Neural crest cell (in vitro differentiated cells): ENCODE results near the gene TENT4B. TPM values are rescaled to one million over a fixed set of nuclear protein-coding genes. Genes with fewer than 3 reads are reported as not detected.

ENCODE experiments used
- DNase-seq: peaks from one replicate; pipeline ENCODE4 v3.0.0; 2021; ENCODE audit warnings: low read depth, mixed read lengths, low spot score
- H3K27ac Mint-ChIP-seq: one replicate; pipeline ENCODE4 v1.8.0; 2021; ENCODE audit warnings: mild to moderate bottlenecking, mixed read lengths; ENCODE audit not compliant: unreplicated experiment
- H3K27me3 Mint-ChIP-seq: 2 replicates; pipeline ENCODE4 v1.8.0; 2021; ENCODE audit warnings: low read depth, mild to moderate bottlenecking, mixed read lengths
- H3K36me3 Mint-ChIP-seq: 2 replicates; pipeline ENCODE4 v1.8.0; 2021; ENCODE audit warnings: low read depth, mild to moderate bottlenecking, mixed read lengths
- H3K4me1 Mint-ChIP-seq: 2 replicates; pipeline ENCODE4 v1.8.0; 2021; ENCODE audit warnings: mixed read lengths
- H3K4me3 Mint-ChIP-seq: one replicate; pipeline ENCODE4 v1.8.0; 2021; ENCODE audit warnings: mild to moderate bottlenecking, mixed read lengths
- H3K9me3 Mint-ChIP-seq: 2 replicates; pipeline ENCODE4 v1.8.0; 2021; ENCODE audit warnings: mixed read lengths
- total RNA-seq: library from RNA; stranded (reverse); gene quantifications from 2 replicates; pipeline ENCODE4 v1.2.1, GENCODE V29; 2021
- TF ChIP-seq, protein P1 (sequence below): fragments of 200-600 bp; sonication (generic); conservative IDR thresholded peaks from 2 replicates; pipeline ENCODE4 v1.5.0; 2021; ENCODE audit warnings: antibody characterized with exemption, mild to moderate bottlenecking

TENT4B gene
- total RNA-seq, 1 donor from 2014 or later, result 12.5 TPM

DNA sequence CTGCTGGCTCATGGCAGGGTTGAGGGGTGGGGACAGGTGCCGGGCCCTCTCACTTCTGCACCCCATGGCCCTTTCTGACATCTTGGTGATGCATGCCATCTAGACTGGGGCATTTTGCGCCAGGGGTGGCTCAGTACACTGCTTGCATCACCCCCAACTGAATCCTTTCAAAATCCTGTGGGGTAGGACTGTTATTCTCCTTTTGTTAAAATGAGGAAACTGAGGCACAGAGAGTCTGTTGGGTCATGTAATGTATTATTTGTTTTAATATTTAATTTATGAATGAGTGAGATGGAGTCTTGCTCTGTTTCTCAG lies 123.2 kb downstream of the TENT4B start:
- Mint-ChIP-seq H3K9me3 (peaks cover 3% of the 10 kb centered on the region), H3K27ac (no peak overlapping the region), H3K4me1 (peaks cover 10% of the 10 kb centered on the region), H3K4me3 (no peak overlapping the region), H3K27me3 (no peaks in the 10 kb centered on the region), H3K36me3 (no peaks in the 10 kb centered on the region)
- TF ChIP-seq, protein P1, sequence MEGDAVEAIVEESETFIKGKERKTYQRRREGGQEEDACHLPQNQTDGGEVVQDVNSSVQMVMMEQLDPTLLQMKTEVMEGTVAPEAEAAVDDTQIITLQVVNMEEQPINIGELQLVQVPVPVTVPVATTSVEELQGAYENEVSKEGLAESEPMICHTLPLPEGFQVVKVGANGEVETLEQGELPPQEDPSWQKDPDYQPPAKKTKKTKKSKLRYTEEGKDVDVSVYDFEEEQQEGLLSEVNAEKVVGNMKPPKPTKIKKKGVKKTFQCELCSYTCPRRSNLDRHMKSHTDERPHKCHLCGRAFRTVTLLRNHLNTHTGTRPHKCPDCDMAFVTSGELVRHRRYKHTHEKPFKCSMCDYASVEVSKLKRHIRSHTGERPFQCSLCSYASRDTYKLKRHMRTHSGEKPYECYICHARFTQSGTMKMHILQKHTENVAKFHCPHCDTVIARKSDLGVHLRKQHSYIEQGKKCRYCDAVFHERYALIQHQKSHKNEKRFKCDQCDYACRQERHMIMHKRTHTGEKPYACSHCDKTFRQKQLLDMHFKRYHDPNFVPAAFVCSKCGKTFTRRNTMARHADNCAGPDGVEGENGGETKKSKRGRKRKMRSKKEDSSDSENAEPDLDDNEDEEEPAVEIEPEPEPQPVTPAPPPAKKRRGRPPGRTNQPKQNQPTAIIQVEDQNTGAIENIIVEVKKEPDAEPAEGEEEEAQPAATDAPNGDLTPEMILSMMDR, result no peak
- DNase-seq, result no peak

DNA sequence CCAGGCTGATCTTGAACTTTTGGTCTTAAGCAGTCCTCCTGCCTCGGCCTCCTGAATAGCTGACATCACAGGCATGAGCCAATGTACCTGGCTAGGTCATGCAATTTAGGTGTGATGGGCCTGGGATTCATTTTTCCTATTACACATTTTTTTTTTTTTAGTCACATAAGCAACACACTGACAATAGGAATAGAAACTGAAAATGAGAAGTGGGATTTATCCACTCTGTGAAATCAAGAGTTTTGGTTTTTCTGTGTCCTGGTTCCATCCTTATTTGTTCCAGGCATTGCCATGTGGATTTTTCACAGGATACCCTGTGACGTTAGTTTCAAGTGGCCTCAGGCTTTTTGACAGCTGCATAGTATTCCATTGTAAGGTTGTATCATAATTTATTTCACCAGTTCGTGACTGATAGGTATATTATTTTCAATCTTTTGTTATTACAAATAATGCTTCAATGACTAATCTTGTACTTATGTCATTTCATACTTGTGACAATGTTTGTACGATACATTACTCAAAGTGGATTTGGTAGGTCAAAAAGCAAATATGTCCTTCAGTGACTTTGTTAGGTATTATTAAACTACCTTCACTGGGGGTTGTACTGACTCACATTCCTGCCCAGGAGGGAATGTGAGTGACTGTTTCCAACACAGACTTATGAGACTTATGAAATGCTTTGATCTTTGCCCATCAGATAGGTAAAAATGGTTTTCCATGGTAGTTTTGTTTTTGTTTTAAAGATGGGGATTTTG lies 123.9 kb downstream of the TENT4B start:
- H3K36me3 Mint-ChIP-seq, result no peaks in the 10 kb centered on the region
- TF ChIP-seq, protein P1, result no peak
- no peaks in the 10 kb centered on the region for H3K27me3 Mint-ChIP-seq
- H3K27ac Mint-ChIP-seq, result no peak overlapping the region
- H3K9me3 Mint-ChIP-seq, result peaks cover 3% of the 10 kb centered on the region
- H3K4me1 Mint-ChIP-seq, result peaks cover 10% of the 10 kb centered on the region
- H3K4me3 Mint-ChIP-seq, result no peak overlapping the region
- no peak for DNase-seq

DNA sequence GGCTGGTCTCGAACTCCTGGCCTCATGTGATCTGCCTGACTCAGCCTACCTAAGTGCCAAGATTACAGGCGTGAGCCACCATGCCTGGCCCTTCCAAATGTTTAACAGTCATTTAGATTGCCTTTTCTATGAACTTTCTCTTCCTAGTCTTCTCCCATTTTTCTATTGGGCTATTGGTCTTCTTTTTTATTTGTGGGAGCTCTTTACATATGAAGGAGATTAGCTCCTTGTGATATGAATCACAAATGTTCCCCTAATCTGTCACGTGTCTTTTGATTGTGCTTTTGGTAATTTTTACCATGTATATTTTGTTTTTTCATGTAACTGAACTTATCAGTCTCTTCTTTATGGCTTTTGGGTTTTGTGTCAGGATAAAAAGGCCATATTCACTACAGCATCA lies 125.1 kb downstream of the TENT4B start:
- Mint-ChIP-seq H3K27ac (no peak overlapping the region), H3K27me3 (no peaks in the 10 kb centered on the region), H3K36me3 (no peaks in the 10 kb centered on the region), H3K4me1 (peaks cover 2% of the 10 kb centered on the region), H3K4me3 (no peak overlapping the region), H3K9me3 (peaks cover 3% of the 10 kb centered on the region)
- TF ChIP-seq, protein P1, result no peak
- no peak for DNase-seq

DNA sequence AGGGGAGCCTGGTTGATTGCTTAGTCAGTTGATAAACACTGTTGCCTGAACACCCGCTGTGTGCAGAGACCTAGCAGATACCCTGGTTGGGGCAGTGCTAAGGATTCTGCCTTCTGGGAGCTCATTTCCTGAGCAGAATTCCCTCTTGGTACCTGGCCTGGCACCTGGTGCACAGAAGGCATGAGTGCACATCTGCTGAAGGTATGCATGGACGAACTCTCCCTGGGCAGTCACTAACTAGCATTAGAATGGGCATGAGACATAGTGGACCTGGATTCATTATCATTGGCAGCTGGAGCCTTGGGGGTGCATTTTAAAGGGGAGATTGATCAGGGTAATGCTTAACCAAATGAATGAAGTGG lies 126.4 kb downstream of the TENT4B start:
- TF ChIP-seq, protein P1, result no peak
- no peak for DNase-seq
- H3K36me3 Mint-ChIP-seq, result no peaks in the 10 kb centered on the region
- H3K4me1 Mint-ChIP-seq, result no peaks in the 10 kb centered on the region
- no peak overlapping the region for H3K4me3 Mint-ChIP-seq
- peaks cover 3% of the 10 kb centered on the region for H3K9me3 Mint-ChIP-seq
- no peaks in the 10 kb centered on the region for H3K27me3 Mint-ChIP-seq
- H3K27ac Mint-ChIP-seq, result no peak overlapping the region

DNA sequence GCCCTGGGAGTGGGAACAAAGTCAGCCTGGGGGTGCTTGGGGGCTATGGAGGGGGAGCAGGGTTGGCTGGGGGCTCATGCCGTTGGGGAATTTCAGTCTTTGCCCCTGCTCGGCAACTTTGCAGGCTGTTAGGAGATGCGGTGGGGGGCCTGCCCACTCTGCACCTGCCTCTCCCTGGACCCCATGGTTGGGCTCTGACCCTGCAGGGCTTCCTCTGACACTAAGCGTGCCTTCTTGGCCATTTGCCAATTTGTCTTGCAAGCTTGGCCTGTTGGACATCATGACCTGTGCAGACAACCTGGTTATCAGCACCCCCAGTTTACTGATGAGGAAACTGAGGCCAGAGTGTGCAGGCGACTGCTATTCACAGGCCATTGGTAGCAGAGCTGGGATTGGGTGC lies 127.8 kb downstream of the TENT4B start:
- TF ChIP-seq, protein P1, result no peak

More for the DNA sequence above, 127.8 kb downstream of the TENT4B start:
- H3K27ac Mint-ChIP-seq, result no peak overlapping the region
- H3K36me3 Mint-ChIP-seq, result no peaks in the 10 kb centered on the region
- H3K27me3 Mint-ChIP-seq, result no peaks in the 10 kb centered on the region
- H3K9me3 Mint-ChIP-seq, result peaks cover 3% of the 10 kb centered on the region
- DNase-seq, result no peak
- H3K4me1 Mint-ChIP-seq, result peaks cover 5% of the 10 kb centered on the region
- H3K4me3 Mint-ChIP-seq, result no peak overlapping the region

Other genes with a start within 250 kb of the TENT4B start
- 19.5 and 20.6 TPM in 2 replicates for gene CNEP1R1, start 128.1 kb upstream of the TENT4B start, total RNA-seq
- gene HEATR3, start 87.3 kb upstream of the TENT4B start, total RNA-seq, result 25.4 and 29.5 TPM in 2 replicates
- 6.9 and 8.8 TPM in 2 replicates for gene ADCY7, start 113.2 kb downstream of the TENT4B start, total RNA-seq
- 130 and 163 TPM in 2 replicates for gene BRD7, start 215.7 kb downstream of the TENT4B start, total RNA-seq